ENCODE results near the gene SLC6A20.

The SLC6A20 gene

GRCh38 chr3:45790596-45790995 is 5.7 kb downstream of the SLC6A20 start:
- H3K4me3 ChIP-seq (ENCODE audit: low read depth, low read length): no peak overlapping the region
- in situ Hi-C loops (cut with HindIII; ENCODE audit: low sequenced_read_pairs): no loop called here
- no peak for DNase-seq (ENCODE audit: low read depth, low spot score)
- TF ChIP-seq CTCF (IDR thresholded peaks at IDR 0.05; ENCODE audit: low read depth, low read length): no peak

GRCh38 chr3:45789235-45789812 is 7.0 kb downstream of the SLC6A20 start:
- no peak for DNase-seq (ENCODE audit: low read depth, low spot score)
- no peak overlapping the region for H3K4me3 ChIP-seq (ENCODE audit: low read depth, low read length)
- in situ Hi-C loops (cut with HindIII; ENCODE audit: low sequenced_read_pairs): no loop called here
- no peak for TF ChIP-seq CTCF (IDR thresholded peaks at IDR 0.05; ENCODE audit: low read depth, low read length)

GRCh38 chr3:45787551-45787950 is 8.8 kb downstream of the SLC6A20 start:
- no peak for DNase-seq (ENCODE audit: low read depth, low spot score)
- no peak for TF ChIP-seq CTCF (IDR thresholded peaks at IDR 0.05; ENCODE audit: low read depth, low read length)
- in situ Hi-C loops (cut with HindIII; ENCODE audit: low sequenced_read_pairs): no loop called here
- H3K4me3 ChIP-seq (ENCODE audit: low read depth, low read length): no peak overlapping the region

- H3K4me3 ChIP-seq (ENCODE audit: low read depth, low read length): no peak overlapping the region
- TF ChIP-seq CTCF (IDR thresholded peaks at IDR 0.05; ENCODE audit: low read depth, low read length): no peak
- DNase-seq (ENCODE audit: low read depth, low spot score): no peak
- in situ Hi-C loops (cut with HindIII; ENCODE audit: low sequenced_read_pairs): no loop called here
Observed at GRCh38 chr3:45786801-45787495, 9.4 kb downstream of the SLC6A20 start.

GRCh38 chr3:45785605-45786150 is 10.7 kb downstream of the SLC6A20 start:
- in situ Hi-C loops (cut with HindIII; ENCODE audit: low sequenced_read_pairs): no loop called here
- DNase-seq (ENCODE audit: low read depth, low spot score): no peak
- H3K4me3 ChIP-seq (ENCODE audit: low read depth, low read length): no peak overlapping the region
- TF ChIP-seq CTCF (IDR thresholded peaks at IDR 0.05; ENCODE audit: low read depth, low read length): no peak

- DNase-seq (ENCODE audit: low read depth, low spot score): no peak
- TF ChIP-seq CTCF (IDR thresholded peaks at IDR 0.05; ENCODE audit: low read depth, low read length): no peak
- in situ Hi-C loops (cut with HindIII; ENCODE audit: low sequenced_read_pairs): no loop called here
- H3K4me3 ChIP-seq (ENCODE audit: low read depth, low read length): no peak overlapping the region
Observed at GRCh38 chr3:45783667-45784066, 12.7 kb downstream of the SLC6A20 start.

Measured in astrocyte of the spinal cord (primary cell).